ENCODE data around the gene SLC35E2B.
A peak's percentile ranks its signal among the peaks of the same experiment; 100 is the strongest.

The SLC35E2B gene

DNA sequence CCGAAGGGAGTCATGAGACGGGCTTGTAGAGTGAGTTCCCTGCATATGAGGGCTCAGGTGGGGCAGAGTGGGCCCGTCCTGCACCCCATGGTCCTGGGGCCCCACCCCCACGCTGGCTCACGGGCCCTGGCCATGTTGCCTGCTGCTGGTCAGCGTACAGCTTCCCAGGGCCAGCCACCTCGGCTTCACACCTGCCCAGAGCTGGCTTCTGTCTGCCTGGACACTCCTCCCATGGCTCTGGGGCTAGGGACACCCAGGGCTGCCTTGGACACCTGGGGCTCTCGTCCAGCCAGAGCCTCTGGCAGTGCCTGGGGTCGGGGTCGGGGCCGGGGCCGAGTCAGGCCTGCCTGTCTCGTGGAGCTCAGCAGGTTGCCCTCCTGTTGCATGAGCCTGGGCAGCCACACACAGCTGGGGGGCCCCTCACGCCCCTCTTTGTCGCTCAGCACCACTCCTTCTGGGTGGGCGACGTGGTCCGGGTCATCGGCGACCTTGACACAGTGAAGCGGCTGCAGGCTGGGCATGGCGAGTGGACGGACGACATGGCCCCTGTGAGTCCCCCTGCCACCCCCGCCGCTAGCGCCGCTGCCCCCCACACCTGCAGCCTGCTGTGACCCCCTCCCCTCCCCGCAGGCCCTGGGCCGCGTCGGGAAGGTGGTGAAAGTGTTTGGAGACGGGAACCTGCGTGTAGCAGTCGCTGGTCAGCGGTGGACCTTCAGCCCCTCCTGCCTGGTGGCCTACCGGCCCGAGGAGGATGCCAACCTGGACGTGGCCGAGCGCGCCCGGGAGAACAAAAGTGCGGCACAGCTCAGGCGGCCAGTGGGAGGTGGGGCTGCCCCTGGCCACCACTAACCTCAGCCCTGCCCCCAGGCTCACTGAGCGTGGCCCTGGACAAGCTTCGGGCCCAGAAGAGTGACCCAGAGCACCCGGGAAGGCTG, 66.1 kb downstream of the SLC35E2B start:
- DNase-seq (ENCODE audit: low read depth in 2 of 3, low spot score in 2 of 3) = no peak

DNA sequence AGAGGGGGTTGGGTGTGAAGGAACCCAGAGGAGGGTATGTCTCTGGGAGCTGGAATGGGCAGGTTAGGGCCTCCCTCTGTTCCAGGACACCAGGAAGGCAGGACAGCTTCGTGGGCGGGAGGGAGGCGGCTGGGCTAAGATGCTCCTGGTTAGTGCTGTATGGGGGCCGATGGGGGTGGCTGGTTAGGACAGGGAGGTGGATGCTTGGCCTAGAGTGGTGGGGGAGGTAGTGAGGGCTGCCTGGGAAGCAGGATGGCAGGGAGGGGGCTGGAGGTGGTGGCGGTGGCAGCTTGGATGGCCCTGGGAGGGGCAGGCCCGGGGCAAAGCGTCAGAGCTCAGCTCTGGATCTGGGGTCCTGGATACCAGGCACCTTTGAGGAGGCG, 66.8 kb downstream of the SLC35E2B start:
- DNase-seq (ENCODE audit: low read depth in 2 of 3, low spot score in 2 of 3) = no peak

DNA sequence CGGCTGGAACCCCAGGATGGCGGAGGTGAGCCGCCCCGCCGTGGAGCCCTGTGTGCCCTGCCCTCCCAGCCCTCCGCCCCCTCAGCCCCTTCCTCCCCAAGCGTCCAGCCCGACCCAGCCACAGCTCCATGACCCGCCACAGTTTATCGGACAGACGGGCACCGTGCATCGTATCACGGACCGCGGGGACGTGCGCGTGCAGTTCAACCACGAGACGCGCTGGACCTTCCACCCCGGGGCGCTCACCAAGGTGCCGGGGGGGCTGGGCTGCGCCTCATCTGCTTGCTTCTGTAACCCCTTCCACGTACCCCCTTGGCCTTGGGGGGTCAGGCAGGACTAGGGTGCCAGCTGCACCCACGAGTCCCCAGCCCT, 67.2 kb downstream of the SLC35E2B start:
- DNase-seq (ENCODE audit: low read depth in 2 of 3, low spot score in 2 of 3) = no peak

DNA sequence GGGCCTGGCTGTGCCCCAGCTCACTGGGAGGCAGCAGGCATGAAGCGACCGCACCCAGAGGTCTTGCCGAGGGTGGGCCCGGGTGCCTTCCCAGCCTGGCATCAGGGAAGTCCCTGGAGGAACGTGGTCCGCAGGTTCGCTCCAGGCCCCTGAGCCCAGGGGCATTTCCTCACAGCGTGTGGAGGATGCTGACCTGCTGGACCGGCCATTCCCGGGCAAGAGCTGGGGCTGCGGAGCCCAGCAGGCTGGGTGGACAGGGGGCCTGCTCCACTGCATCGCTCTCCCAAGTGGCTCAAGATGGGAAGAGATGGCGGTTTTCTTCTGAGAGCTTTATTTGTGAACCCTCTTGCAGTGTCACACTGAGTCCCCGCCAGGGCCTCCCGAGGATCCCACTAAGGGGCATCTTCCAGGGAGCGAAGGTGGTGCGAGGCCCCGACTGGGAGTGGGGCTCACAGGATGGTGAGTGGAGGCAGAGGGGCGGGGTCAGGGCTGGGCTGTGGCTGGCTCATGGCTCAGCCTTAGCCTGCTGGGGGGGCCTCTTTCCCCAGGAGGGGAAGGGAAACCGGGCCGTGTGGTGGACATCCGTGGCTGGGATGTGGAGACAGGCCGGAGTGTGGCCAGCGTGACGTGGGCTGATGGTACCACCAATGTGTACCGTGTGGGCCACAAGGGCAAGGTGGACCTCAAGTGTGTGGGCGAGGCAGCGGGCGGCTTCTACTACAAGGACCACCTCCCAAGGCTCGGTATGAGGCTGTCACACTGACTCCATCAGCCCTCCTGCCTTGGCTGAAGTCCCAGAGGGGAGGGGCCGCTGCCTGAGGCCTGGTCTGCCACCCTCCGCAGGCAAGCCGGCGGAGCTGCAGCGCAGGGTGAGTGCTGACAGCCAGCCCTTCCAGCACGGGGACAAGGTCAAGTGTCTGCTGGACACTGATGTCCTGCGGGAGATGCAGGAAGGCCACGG, 67.9 kb downstream of the SLC35E2B start:
- no peak for DNase-seq (ENCODE audit: low read depth in 2 of 3, low spot score in 2 of 3)

DNA sequence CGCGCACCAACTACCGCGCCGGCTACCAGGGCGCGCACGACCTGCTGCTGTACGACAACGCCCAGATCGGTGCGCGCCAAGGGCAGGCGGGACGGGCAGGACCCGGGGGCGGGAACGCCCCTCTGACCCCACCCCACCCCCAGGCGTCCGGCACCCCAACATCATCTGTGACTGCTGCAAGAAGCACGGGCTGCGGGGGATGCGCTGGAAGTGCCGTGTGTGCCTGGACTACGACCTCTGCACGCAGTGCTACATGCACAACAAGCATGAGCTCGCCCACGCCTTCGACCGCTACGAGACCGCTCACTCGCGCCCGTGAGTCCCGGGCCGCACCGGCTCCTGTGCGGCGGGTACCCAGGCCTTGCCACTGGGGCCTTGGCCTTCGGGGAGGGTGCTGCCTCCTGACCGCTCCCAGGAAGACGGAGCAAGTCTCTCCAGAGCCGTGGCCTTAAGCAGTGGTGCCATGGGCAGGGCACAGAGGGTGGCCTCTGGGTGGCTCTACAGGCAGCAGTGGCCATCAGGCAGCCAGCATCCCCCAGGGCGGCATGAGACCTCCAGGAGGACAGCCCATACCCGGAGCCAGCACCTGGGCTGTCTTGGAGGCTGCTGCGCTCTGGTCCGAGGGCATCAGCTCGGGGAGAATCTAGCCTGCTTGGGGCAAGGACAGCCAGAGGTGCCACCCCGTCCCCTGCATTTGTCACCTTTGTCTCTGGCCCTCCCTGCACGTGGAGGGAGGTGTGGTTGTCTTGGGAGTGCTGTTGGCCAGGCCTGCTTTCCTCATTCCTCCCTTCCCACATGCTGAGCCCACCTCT, 68.8 kb downstream of the SLC35E2B start:
- DNase-seq (ENCODE audit: low read depth in 2 of 3, low spot score in 2 of 3) = no peak

DNA sequence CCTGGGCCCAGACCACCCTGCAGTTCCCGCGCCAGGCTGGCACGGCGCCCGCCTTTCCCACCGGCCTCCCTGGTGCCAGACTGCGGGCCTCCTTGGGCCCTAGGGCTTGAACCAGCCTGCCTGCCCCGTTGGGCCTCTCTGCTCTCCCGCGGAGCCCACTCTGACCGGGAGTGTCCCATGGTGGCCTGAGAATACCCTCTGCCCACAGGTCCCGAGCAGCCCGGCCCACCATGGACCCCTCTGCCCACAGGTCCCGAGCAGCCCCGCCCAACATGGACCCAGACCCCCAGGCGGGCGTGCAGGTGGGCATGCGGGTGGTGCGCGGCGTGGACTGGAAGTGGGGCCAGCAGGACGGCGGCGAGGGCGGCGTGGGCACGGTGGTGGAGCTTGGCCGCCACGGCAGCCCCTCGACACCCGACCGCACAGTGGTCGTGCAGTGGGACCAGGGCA, 69.4 kb downstream of the SLC35E2B start:
- DNase-seq (ENCODE audit: low read depth in 2 of 3, low spot score in 2 of 3) = no peak

DNA sequence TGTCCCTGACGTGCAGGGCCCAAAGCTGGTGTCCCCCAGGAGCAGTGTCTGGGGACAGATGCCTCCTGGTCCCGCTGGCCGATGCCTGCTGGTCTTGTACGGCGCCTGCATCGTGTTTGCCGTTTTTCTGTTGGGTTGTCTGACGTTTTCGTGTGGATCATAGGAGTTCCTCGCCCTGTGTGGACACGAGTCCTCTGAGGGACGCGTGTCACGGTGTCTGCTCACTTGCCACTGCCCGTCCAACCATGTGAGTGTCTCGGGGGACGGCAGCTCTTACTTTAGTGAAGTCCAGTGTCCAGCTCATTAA, 69.9 kb downstream of the SLC35E2B start:
- no peak for DNase-seq (ENCODE audit: low read depth in 2 of 3, low spot score in 2 of 3)

DNA sequence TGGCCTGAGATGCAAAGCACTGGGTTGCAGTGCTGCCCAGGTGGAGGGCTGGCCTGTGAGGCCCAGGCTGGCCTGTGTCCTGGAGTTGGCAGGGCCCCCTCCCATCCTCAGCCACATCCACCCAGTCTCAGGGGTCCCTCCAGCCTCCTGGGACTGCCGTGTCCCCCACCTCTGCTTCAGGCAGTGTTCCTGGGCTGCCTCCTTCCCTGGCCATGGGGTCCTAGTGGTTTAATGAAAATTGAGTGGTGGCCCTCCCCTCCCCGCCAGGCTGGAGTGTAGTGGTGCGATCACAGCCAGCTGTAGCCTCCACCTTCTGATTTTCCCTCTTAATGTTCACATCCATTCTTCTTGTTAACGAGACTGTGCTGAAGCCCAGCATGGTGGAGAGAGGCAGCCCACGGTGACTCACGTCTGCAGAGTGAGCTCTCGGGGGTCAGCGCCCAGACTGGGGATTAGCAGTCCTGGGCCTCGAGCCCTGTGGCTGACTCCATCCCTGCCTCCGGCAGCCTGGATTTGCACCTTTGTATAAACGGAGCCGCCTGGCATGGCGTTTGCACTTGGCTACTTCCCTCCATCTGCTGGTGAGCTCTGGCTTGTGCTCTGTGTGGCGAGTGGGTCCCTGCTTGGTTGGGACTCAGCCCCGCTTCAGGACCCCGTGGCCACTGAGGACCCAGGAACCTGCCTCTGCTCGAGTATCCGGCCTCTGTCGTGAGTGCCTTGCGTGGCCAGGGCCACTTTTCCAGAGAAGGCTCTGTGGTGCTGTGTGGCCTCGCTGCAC, 70.4 kb downstream of the SLC35E2B start:
- no peak for DNase-seq (ENCODE audit: low read depth in 2 of 3, low spot score in 2 of 3)

DNA sequence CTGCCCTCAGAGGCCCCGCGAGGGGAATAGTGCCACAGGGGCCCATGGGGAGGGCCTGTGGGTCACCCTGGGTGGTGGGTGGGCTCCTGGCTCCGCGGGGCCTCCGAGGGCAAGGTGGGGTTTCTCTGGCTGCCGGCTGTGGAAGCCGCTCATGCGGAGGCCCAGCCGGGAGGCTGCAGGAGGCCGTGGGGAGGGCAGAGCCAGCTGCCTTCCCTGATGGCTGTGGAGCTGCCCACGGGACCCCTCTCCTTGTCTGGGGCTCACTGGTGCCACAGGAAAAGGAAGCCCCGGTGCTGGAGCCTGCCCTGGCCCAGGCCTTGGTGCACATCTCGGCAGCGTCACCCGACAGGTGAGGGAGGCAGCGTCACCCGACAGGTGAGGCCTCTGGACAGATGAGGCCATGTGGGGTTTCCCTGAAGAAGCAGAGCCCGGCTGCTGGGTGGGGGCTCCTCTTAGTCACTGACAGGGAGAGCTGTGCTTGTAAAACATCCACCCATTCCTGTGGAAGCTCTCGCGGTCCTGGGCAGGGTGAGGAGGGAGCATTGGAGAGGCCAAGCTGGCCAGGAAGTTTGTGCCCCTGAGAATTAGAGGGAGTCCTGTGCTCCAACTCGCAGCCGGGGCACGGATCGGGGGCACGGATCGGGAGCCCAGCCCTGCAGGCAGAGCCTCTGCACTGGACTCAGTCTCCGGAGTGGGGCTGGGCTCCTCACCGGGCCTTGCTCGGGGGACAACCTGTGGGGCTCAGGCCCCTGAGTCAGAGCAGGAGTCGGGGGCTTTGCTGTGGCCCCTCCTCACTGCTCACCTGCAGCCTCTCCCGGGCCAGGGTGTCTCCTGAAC, 71.2 kb downstream of the SLC35E2B start:
- no peak for DNase-seq (ENCODE audit: low read depth in 2 of 3, low spot score in 2 of 3)

DNA sequence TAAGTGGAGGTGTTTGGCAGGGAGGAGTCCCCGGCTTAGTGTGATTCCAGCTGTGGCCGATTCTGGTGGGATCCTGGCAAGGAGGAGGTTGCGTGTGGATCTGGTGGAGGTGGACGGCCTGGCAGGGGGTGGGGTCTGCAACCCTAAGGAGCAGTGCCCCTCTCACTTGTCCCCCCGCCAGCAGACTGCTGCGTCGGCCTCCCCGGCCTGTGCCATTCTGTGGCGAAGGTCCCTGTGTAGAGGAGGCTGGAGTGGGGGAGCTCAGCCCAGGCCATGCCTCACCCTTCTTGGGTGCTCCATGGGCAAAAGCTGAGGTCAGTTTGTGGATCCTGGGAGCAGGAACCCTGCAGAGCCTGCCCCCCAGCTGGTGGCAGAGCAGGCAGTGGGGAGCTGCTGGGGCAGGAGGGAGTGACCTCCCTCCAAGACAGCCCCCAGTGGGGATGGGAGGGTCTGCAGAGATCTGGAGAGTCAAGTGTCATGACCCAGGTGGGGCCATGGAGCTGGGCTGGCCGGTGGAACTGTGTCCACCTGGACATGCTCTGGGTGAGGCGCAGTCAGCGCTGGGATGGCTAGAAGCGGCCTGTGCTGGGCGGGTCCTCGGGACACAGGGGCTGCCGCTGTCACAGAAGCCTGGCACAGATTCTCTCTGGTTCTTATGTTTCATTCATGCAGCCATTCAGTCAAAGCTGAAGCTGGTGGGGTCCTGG, 72.0 kb downstream of the SLC35E2B start:
- DNase-seq (ENCODE audit: low read depth in 2 of 3, low spot score in 2 of 3) = no peak

DNA sequence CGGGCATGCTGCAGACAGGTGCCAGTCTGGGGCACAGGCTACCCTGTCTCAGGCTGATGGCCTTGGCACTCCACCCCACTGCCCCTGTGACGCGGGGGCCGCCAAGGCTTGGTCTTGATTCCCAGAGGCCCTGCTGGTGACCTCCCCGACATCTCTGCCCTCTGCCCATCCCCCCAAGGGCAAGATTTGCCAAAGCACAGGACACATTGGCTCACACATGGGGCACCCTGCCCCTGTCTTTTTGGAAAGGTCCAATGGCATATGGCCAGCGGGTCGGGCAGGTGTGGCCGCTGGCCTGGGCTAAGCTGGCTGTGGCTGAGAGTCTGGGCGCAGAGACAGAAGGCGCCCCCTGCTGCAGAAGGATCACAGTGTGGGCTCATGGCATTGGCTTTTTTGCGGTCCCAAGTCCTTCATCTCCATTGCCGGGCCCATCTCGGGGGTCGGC, 72.7 kb downstream of the SLC35E2B start:
- DNase-seq (ENCODE audit: low read depth in 2 of 3, low spot score in 2 of 3) = no peak

DNA sequence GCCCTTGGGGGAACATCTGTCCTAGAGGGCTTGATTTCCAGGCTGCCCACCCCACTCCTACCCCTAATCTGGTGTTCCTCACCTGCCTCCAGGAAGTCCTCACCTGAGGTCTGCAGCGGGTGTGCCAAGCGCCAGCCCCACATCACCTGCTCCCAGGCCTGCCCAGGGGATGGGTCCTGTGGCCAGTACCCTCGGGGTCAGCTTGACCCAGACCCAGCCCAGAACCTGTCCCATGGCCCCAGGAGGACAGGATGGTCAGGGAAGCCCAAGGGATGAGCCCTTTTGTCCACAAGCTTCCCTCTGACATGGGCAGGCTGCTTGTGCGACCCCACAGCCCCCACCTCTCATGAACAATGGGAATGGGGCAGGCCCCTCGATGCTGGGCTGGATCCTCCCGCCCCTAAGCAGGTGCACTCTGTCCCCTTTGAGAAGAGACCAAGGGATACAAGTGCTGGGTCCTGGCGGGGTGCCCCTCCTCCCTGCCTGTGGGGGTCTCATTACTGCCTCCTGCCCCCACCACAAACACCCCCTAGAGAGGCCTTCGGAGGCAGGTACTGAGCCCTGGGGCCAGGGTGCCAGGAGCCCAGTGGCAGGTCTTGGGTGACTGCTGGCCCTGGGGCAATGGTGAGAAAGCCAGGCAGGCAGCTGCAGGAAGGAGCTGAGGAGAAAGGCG, 74.1 kb downstream of the SLC35E2B start:
- DNase-seq (ENCODE audit: low read depth in 2 of 3, low spot score in 2 of 3) = no peak

DNA sequence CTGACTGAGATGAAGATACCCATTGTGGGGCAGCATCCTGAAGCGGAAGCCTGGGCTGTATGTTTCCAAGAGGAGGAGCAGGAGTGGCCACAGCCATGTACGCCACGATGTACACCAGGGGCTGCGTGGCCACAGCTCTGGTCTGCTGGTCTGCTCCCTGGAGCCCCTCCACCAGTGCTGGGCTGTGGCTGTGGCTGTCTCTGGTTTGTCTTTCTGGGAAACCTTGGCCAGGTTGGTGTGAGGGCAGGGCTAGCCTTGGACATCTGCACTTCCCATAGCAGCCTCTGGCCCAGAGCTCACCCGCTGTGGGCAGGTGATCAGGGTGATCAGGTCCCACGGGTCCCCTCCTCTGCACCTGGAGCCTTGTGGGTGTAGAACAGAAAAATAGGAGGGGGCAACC, 74.7 kb downstream of the SLC35E2B start:
- DNase-seq (ENCODE audit: low read depth in 2 of 3, low spot score in 2 of 3) = no peak

DNA sequence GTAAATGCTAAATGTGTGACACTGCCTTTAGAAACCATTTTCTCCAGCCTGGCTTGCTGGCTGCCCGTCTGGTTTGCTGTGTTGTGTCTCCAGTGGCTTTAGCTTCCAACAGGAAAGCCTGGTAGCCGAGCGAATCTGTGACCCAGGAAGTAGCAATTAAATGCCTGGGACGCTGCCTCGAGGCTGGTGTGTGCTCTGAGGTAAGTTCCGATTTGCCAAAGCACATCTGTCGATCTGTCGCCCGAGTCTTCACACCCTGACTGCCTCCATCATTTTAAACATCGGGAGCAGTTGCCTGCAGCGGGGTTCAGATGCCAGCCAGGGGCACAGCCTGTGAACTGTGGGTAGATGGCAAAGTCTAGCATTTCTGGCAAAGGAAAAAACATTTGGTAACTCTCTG, 75.1 kb downstream of the SLC35E2B start:
- no peak for DNase-seq (ENCODE audit: low read depth in 2 of 3, low spot score in 2 of 3)

DNA sequence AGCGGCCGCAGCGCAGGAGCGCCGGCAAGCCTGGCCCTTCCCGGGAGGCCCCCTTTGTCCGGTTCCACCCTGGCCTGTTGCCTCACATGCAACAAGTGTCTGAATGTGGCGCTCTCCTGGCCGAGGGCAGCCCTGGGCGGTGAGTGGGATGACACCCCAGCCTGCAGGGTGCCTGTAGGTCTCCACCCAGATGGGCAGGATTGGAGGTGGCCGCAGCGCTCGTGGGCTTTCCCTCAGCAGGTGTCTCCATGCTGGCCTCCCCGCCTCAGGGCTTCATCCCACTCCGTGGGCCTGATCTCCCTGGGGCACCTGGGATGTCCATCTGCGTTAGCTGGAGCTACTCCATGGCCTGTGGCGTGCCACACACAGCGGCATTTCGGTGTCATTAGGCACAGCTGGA, 75.8 kb downstream of the SLC35E2B start:
- no peak for DNase-seq (ENCODE audit: low read depth in 2 of 3, low spot score in 2 of 3)

DNA sequence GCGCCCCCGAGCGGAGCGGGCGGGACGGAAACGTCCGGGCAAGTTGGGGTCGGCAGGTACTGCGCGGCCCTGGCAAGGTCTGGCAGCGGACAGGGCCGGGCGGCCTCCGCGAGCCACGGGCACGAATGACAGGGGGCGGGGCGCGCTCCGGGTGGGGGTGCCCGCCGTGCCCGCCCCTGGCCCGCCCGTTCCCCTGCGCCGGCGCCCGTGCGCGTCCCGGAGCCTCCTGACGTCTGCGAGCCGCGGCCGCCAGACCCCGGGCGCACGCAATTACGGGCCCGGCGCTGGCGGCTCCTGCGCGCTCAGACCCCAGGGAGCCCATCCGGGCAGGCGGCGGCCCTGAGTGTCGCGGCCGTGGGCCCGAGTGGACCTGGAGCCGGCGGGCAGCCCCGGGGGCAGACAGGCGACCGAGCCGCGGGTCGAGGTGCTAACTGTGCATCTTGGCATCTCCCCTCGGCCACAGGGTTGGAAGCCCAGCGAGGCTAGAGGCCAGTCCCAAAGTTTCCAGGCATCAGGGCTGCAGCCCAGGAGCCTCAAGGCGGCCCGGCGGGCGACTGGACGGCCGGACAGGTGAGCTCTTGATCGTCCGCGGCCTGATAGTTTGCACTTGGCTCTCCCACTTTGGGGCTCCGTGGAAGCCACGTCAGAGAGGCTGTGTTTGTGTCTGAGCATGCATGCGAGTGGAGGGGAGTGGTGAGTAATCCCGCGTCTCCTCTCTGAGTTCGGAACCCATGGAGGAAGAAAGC, 76.4 kb downstream of the SLC35E2B start:
- no peak for DNase-seq (ENCODE audit: low read depth in 2 of 3, low spot score in 2 of 3)

DNA sequence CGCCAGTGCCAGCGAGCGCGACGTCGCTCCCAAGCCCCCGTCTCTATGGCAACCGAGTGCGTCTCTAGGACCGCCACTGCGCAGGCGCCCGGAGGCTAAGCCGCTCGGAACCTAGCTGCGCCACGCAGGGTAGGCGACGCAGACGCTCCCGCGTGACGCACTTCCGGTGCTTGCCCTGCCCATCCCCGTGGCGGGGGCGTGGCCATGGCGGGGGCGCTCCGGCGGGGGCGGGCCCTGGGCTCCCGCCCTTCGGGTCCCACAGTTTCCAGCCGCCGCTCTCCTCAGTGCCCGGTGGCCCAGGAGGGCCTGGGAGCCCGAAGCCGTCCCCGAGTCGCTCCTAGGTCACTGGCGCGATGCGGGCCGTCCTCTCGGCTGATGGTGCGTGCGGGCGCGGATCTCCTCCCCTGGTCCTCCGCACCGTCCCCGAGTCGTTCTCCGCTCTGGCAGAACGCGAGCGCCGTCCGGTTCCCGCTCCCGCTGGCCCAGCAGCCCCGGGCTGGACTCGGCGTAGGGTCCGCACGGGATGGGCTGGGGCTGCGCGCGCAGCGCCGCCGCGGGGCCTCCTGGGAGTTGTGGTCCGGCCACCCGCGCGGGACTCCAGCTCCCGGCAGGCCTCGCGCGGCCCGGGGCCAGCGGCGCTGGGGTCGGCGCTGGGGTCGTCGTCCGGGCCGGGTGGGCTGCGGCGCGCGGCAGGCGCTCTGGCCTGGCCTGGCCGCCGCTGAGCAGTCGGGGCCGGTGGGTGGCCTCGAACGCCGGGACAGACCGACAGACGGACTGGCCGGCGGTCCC, 77.1 kb downstream of the SLC35E2B start, which contains the start of gene MIB2:
Gene MIB2 (plus strand): TSS at position 245 of the 789 bp plus-strand sequence. CDS start 7,953 bp downstream, outside the sequence.
- peak; percentile 94 to 96 (median 95) for DNase-seq (ENCODE audit: low read depth in 2 of 3, low spot score in 2 of 3)
